Common myeloid progenitor, CD34-positive (primary cell): Measurements from ENCODE around the gene CREG1. TPM values are rescaled to one million over a fixed set of nuclear protein-coding genes. Genes with fewer than 3 reads are reported as not detected.

Experiments
- CTCF ChIA-PET: fragments of 350-600 bp; sonication (Branson Sonifier 250); formaldehyde crosslinking; loops from one replicate; lab custom pipeline; 2021; ENCODE audit warnings: antibody characterized with exemption; lab: Charles Lee
- POLR2A ChIA-PET: fragments of 350-600 bp; sonication (Branson Sonifier 250); formaldehyde crosslinking; loops from one replicate; lab custom pipeline; 2021; ENCODE audit warnings: antibody characterized with exemption; lab: Charles Lee
- DNase-seq, 3 donors: peaks; one replicate each; pipeline versions ENCODE4 v3.0.0 to v3.0.0-alpha.2; 2013
- H3K27ac ChIP-seq, 2 experiments: 1 replicate in 1 of 2; 2 replicates in 1 of 2; pipeline ENCODE4 v1.7.0; 2013; ENCODE audit warnings: inconsistent platforms in 2 of 2, low read length in 2 of 2, mild to moderate bottlenecking in 2 of 2, low read depth in 1 of 2, moderate library complexity in 1 of 2; ENCODE audit not compliant: severe bottlenecking in 2 of 2, insufficient read depth in 1 of 2, poor library complexity in 1 of 2
- H3K27me3 ChIP-seq, 5 experiments: replicated peaks in 2 of 5; 1 replicate in 3 of 5; 2 replicates in 2 of 5; pipeline versions ENCODE4 v1.6.1 to v1.7.0; 2013; ENCODE audit warnings: low read length in 4 of 5, mild to moderate bottlenecking in 2 of 5, moderate library complexity in 2 of 5, inconsistent platforms in 1 of 5; ENCODE audit not compliant: insufficient read depth in 5 of 5, control insufficient read depth in 4 of 5
- H3K36me3 ChIP-seq, 4 experiments: 1 replicate in 2 of 4; 2 replicates in 2 of 4; pipeline versions ENCODE4 v1.6.1 to v1.7.0; 2013; ENCODE audit warnings: low read length in 3 of 4, control low read depth in 1 of 4, mild to moderate bottlenecking in 1 of 4; ENCODE audit not compliant: control insufficient read depth in 4 of 4, insufficient read depth in 4 of 4
- H3K4me1 ChIP-seq, 4 experiments: 1 replicate in 3 of 4; 2 replicates in 1 of 4; pipeline versions ENCODE4 v1.6.1 to v1.7.1; 2013; ENCODE audit warnings: low read length in 3 of 4, mild to moderate bottlenecking in 3 of 4, control low read depth in 1 of 4, inconsistent platforms in 1 of 4, moderate library complexity in 1 of 4; ENCODE audit not compliant: control insufficient read depth in 4 of 4, insufficient read depth in 4 of 4; ENCODE audit errors: control extremely low read depth in 1 of 4
- H3K4me3 ChIP-seq, 7 experiments: 1 replicate in 4 of 7; 2 replicates in 3 of 7; pipeline versions ENCODE4 v1.5.1 to v1.7.0; 2013; ENCODE audit warnings: mild to moderate bottlenecking in 7 of 7, low read length in 6 of 7, moderate library complexity in 6 of 7, inconsistent platforms in 2 of 7, low read depth in 2 of 7, control low read depth in 1 of 7; ENCODE audit not compliant: insufficient read depth in 4 of 7, control insufficient read depth in 1 of 7; ENCODE audit errors: extremely low read depth in 1 of 7
- H3K9me3 ChIP-seq, 5 experiments: 1 replicate in 4 of 5; 2 replicates in 1 of 5; pipeline versions ENCODE4 v1.6.1 to v1.7.1; 2013; ENCODE audit warnings: low read length in 4 of 5, mild to moderate bottlenecking in 2 of 5, inconsistent platforms in 1 of 5, low read depth in 1 of 5, moderate library complexity in 1 of 5; ENCODE audit not compliant: control insufficient read depth in 4 of 5, insufficient read depth in 2 of 5; ENCODE audit errors: control extremely low read depth in 1 of 5
- WGBS: methylation state at CpG from one replicate; pipeline ENCODE4 v1.1.5; 2013; ENCODE audit not compliant: insufficient coverage; 5-methylcytosine and 5-hydroxymethylcytosine counted together
- polyA plus RNA-seq: library from polyadenylated mRNA; unstranded; fragments of 120-200 nt; gene quantifications from one replicate; pipeline ENCODE4 v1.2.1, GENCODE V29; 2013

The CREG1 gene
- polyA plus RNA-seq = 233 TPM

DNA sequence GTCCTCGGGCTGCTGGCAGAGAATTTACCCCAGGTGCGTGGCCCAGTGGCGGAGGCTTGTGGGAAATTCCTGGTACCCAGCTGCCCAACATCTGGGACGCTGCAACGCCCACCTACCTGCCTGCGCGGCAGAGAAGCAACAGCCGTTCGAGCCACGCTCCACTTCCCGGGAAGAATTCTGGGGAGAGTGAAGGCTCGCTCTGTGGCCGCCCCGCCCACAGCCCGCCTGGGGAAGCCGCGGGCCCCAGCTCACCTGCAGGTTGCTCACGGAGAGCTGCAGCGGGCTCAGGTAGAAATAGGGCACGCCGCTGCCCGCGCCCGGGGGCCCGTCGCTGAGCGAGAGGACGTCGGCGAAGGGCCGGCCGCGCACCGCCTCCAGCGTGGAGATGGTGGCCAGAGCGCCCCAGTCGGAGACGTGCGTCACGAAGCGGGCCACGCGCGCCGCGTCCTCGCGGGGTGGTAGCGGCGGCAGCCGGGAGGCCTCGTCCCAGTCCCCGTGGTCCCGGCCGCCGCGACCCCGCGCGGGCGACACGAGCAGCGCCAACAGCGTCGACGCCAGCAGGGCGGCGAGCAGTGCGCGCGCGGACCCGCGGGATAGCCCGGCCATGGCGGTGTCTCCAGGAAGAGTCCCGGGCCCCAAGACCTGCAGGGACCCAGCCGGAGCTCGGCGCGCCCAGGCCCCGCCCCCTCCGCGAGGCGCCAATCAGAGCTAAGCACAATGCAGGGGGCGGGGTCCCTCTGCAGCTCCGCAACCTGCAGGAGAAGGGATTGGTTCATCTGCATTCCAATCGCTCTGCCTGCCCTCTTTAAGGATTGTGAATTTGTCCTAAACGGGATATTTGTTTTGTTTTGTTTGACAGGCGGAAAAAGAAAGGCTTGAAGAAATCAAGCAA is at the start of gene CREG1:
TSS of gene CREG1 (minus strand) at position 627 of the 892 bp plus-strand sequence.
- Histone ChIP-seq H3K4me3 (peak within 1 kb of the TSS; percentile 76 to 90 (median 84)), H3K27me3 (no peaks in the 10 kb centered on the region), H3K36me3 (no peaks in the 10 kb centered on the region), H3K9me3 (no peaks in the 10 kb centered on the region), H3K27ac (peak within 1 kb of the TSS; percentile 40 to 96), H3K4me1 (peaks cover 41 to 63% (median 55%) of the 10 kb centered on the region in 4 experiments)
- DNase-seq = peak; percentile 93 to 96 (median 96)
- ChIA-PET CTCF (interaction anchor here (0.6 to 5.1 kb wide), 8 partner anchors 9 to 102 kb away, joined by 3 to 22 read pairs (median 4); no protein-coding TSS in a partner anchor), POLR2A (interaction anchor here (0.6 to 1.0 kb wide), 3 partner anchors 10 to 88 kb away, joined by 3 read pairs; no protein-coding TSS in a partner anchor)
- WGBS = 0% methylated on average over 71 of the region's 90 CpGs

GRCh38 chr1:167602840-167603239 is 49.3 kb upstream of the CREG1 start:
- CTCF ChIA-PET = interaction anchor here (1.1 to 6.0 kb wide), 6 partner anchors 14 to 84 kb away, joined by 3 to 156 read pairs (median 22); partner anchors contain the start of gene RCSD1
- WGBS = 91% methylated on average over 8 of the region's 8 CpGs
- POLR2A ChIA-PET = no interaction called here

GRCh38 chr1:167601442-167602383 is 48.2 kb upstream of the CREG1 start:
- CTCF ChIA-PET = interaction anchor here (1.1 to 6.0 kb wide), 25 partner anchors 10 to 481 kb away, joined by 3 to 156 read pairs (median 7); partner anchors contain the start of gene RCSD1

More at GRCh38 chr1:167602840-167603239, 49.3 kb upstream of the CREG1 start:
- H3K4me3 ChIP-seq = no peak overlapping the region
- DNase-seq = no peak
- no peaks in the 10 kb centered on the region for H3K27me3 ChIP-seq
- H3K4me1 ChIP-seq = peaks cover 24 to 34% (median 33%) of the 10 kb centered on the region in 4 experiments
- peaks cover 0 to 13% (median 11%) of the 10 kb centered on the region in 5 experiments for H3K9me3 ChIP-seq
- H3K27ac ChIP-seq = no peak overlapping the region
- H3K36me3 ChIP-seq = no peaks in the 10 kb centered on the region

DNA sequence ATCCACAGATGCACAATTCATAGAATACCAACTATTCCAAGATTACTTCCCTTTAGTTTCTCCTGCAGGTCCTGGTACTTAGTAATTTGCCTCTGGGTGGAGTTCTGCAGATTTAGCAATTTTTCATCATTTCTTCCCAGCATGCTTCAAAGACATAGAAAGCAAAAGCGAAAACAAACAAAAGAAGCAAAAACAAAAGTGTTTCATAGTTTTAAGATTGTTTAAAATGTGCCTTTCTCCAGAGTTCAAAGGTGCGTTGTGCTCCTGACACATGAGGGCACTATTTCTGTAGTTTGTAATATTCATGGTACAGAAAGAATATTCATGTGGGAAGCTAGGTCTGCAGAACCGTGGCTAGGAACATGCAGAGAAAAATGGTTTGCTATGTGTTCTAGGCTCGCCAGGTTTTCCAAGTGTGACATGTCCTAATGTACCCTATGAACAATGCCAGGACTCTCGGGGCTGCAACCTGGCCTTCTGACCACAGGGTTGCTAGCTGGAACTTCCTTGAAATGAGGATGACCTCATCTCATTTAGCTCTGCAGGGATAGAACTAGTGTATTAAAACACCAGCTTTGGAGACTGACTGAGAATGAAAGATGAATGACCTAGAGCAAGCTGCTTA is 46.5 kb upstream of the CREG1 start:
- H3K36me3 ChIP-seq = no peaks in the 10 kb centered on the region
- no peaks in the 10 kb centered on the region for H3K9me3 ChIP-seq
- 0% methylated on average over 4 of the region's 5 CpGs for WGBS
- ChIA-PET POLR2A (interaction anchor here (0.8 to 1.6 kb wide), 7 partner anchors 17 to 87 kb away, joined by 3 to 5 read pairs (median 3); no protein-coding TSS in a partner anchor), CTCF (interaction anchor here (0.8 to 6.0 kb wide), 36 partner anchors 8 to 483 kb away, joined by 3 to 156 read pairs (median 5); partner anchors contain the start of gene RCSD1)
- H3K27ac ChIP-seq = no peak overlapping the region
- no peaks in the 10 kb centered on the region for H3K27me3 ChIP-seq
- peaks cover 24 to 34% (median 33%) of the 10 kb centered on the region in 4 experiments for H3K4me1 ChIP-seq
- DNase-seq = peak; percentile 64 to 79 (median 79)
- H3K4me3 ChIP-seq = peak overlapping the region in 1 of 7 experiments; percentile 29

More at GRCh38 chr1:167601442-167602383, 48.2 kb upstream of the CREG1 start:
- DNase-seq = peak; percentile 46 to 86 (median 81)
- peak overlapping the region in 2 of 7 experiments; percentile 5 to 24 for H3K4me3 ChIP-seq
- peaks cover 0 to 2% (median 0%) of the 10 kb centered on the region in 5 experiments for H3K9me3 ChIP-seq
- POLR2A ChIA-PET = interaction anchor here (0.9 to 1.5 kb wide), 4 partner anchors 16 to 76 kb away, joined by 3 to 5 read pairs (median 3); no protein-coding TSS in a partner anchor
- peaks cover 24 to 34% (median 33%) of the 10 kb centered on the region in 4 experiments for H3K4me1 ChIP-seq
- no peaks in the 10 kb centered on the region for H3K36me3 ChIP-seq
- WGBS = 22% methylated on average over 6 of the region's 8 CpGs
- no peaks in the 10 kb centered on the region for H3K27me3 ChIP-seq
- H3K27ac ChIP-seq = peak overlapping the region; percentile 40 to 69

DNA sequence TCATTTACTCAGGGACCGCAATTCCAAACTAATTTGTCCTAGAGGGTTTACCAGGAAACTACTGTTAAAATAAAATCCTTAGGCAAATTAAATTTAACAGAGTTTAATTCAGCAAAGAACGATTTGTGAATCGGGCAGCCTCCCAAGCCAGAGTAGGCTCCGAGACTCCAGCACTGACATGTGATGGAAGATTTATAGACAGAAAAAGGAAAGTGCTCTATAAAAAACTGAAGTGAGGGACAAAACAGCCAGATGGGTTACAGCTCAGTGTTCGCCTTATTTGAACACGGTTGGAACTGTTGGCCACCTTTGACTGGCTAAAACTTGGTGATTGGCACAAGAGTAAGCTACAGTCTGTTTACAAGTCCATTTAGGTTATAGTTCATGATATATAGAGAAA is 41.3 kb upstream of the CREG1 start:
- POLR2A ChIA-PET = no interaction called here

GRCh38 chr1:167593860-167594259 is 40.3 kb upstream of the CREG1 start:
- POLR2A ChIA-PET = no interaction called here

More for the DNA sequence above, 41.3 kb upstream of the CREG1 start:
- no peaks in the 10 kb centered on the region for H3K27me3 ChIP-seq
- H3K27ac ChIP-seq = no peak overlapping the region
- WGBS = 46% methylated on average over 6 of the region's 6 CpGs
- H3K9me3 ChIP-seq = no peaks in the 10 kb centered on the region
- CTCF ChIA-PET = interaction anchor here (1.0 to 4.7 kb wide), 4 partner anchors 39 to 92 kb away, joined by 3 to 24 read pairs (median 3); partner anchors contain the start of gene CREG1
- no peaks in the 10 kb centered on the region for H3K36me3 ChIP-seq
- no peak overlapping the region for H3K4me3 ChIP-seq
- H3K4me1 ChIP-seq = peaks cover 0 to 5% (median 2%) of the 10 kb centered on the region in 4 experiments
- DNase-seq = no peak

More at GRCh38 chr1:167593860-167594259, 40.3 kb upstream of the CREG1 start:
- H3K36me3 ChIP-seq = no peaks in the 10 kb centered on the region
- no peaks in the 10 kb centered on the region for H3K9me3 ChIP-seq
- CTCF ChIA-PET = interaction anchor here (1.0 to 4.7 kb wide), 3 partner anchors 40 to 93 kb away, joined by 3 to 24 read pairs (median 3); no protein-coding TSS in a partner anchor
- 95% methylated on average over 5 of the region's 5 CpGs for WGBS
- no peak overlapping the region for H3K4me3 ChIP-seq
- H3K27me3 ChIP-seq = no peaks in the 10 kb centered on the region
- no peak overlapping the region for H3K27ac ChIP-seq
- no peak for DNase-seq
- peaks cover 0 to 3% (median 0%) of the 10 kb centered on the region in 4 experiments for H3K4me1 ChIP-seq
